Stimulated activated naive B cell treated with anti-CD40 and anti-IgM and Interleukin-4, amounts not matched to agents 10 μg/mL and 1 μg/mL and 100 μg/mL, for 72 hours (primary cell): ENCODE results near the gene TKT.

Experiments used
- ATAC-seq, 2 donors: fragments of 150-1000 bp; cut with Tn5 transposase; replicated peaks; 2 replicates each; pipeline ENCODE4 v1.10.0; 2021; ENCODE audit warnings: moderate library complexity in 1 of 2
- DNase-seq: peaks from one replicate; pipeline ENCODE4 v3.0.0; 2021
- H3K27ac Mint-ChIP-seq: one replicate; pipeline ENCODE4 v1.8.0; 2022; ENCODE audit warnings: mild to moderate bottlenecking, mixed read lengths
- H3K27me3 Mint-ChIP-seq, 2 donors: one replicate each; pipeline ENCODE4 v1.8.0; 2022; ENCODE audit warnings: mixed read lengths in 2 of 2
- H3K36me3 Mint-ChIP-seq, 2 donors: one replicate each; pipeline ENCODE4 v1.8.0; 2022; ENCODE audit warnings: mixed read lengths in 2 of 2, mild to moderate bottlenecking in 1 of 2
- H3K4me1 Mint-ChIP-seq, 2 donors: one replicate each; pipeline ENCODE4 v1.8.0; 2022; ENCODE audit warnings: mixed read lengths in 2 of 2, mild to moderate bottlenecking in 1 of 2
- H3K4me3 Mint-ChIP-seq, 2 donors: one replicate each; pipeline ENCODE4 v1.8.0; 2022; ENCODE audit warnings: mild to moderate bottlenecking in 2 of 2, mixed read lengths in 2 of 2, moderate library complexity in 1 of 2
- H3K9me3 Mint-ChIP-seq, 2 donors: one replicate each; pipeline ENCODE4 v1.8.0; 2022; ENCODE audit warnings: mixed read lengths in 2 of 2, mild to moderate bottlenecking in 1 of 2

The TKT gene

DNA sequence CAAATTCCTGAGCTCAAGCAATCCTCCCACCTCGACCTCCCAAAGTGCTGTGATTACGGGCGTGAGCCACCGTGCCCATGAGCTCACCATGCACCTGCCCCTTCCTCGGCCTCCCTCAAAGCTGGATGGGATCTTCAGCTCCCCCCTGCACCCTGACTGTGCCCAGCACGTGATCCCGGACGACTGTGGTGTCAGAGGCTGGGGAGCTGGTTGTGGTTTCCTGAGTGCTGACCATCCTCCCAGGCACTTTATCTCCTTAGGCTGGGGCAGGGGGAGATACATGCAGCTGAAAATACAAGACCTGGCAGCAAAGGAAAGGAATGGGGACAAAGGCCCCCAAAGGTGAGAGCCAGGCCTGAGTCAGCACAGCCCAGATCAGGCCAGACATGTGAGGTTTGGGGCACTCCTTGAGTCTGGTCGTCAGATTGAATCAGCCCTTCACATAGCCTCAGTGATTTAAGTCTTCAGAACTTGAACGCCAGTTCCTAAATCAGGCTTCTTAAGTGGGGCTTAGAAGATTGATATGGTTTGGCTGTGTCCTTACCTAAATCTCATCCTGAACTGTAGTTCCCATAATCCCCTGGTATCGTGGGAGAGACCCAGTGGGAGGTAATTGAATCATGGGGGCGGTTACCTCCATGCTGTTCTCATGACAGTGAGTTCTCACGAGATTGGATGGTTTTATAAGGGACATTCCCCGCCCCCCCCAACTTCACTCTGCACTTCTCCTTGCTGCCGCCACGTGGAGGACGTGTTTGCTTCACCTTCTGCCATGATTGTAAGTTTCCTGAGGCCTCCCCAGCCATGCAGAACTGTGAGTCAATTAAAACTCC lies 59.0 kb downstream of the TKT start:
- Mint-ChIP-seq H3K4me1 (peaks cover 20 to 23% of the 10 kb centered on the region in 2 donors), H3K36me3 (peaks cover 20 to 29% of the 10 kb centered on the region in 2 donors), H3K4me3 (peak overlapping the region in 1 of 2 donors; percentile 11), H3K27me3 (no peaks in the 10 kb centered on the region), H3K27ac (peak overlapping the region; percentile 77), H3K9me3 (no peaks in the 10 kb centered on the region)
- DNase-seq (no peak), ATAC-seq (peak; percentile 27 to 49)

DNA sequence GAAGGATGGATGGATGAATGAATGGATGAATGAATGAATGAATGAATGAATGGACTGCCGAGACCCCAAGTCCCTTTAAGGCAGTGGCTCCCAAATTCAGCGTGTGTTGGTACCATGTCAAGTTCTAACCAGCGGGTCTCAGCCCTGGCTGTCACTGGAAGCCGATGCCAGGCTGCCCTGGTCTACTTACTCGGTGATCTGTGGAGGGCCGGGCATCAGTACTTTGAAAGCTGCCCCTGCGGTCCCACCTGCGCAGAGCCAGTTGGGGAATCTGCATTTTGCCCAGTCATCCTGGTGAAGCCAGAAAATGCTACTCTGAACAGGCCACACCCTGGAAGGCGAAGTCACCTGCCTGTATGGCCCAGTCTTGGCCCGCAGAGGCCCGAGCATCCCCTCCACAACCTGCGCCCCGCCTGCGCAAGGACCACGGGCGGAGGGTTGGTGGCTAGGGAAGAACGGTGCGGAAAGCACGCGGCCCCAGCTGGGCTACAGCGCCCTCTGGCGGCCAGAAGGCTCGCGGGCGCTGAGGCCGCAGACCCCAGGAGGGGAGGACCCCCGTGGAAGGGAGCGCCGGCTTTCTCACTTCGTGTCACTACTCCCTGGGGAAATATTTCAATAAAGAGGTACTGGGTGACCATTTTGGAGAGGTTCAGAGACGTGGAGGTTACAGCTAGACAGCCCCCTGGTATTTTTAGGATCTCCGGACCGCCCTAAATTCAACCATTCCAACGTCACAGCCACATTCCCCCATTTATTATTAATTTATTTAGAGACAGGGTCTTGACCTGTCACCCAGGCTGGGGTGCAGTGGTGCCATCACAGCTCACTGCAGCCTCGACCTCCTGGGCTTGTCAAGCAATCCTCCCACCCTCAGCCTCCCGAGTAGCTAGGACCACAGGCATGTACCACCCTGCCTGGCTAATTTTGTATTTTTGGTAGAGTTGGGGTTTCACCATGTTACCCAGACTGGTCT lies 59.9 kb downstream of the TKT start:
- H3K27ac Mint-ChIP-seq = peak overlapping the region; percentile 42
- H3K36me3 Mint-ChIP-seq = peaks cover 21 to 30% of the 10 kb centered on the region in 2 donors
- H3K27me3 Mint-ChIP-seq = no peaks in the 10 kb centered on the region
- H3K4me1 Mint-ChIP-seq = peaks cover 20 to 24% of the 10 kb centered on the region in 2 donors
- peak; percentile 49 for DNase-seq
- H3K9me3 Mint-ChIP-seq = no peaks in the 10 kb centered on the region
- peak overlapping the region; percentile 2 to 13 for H3K4me3 Mint-ChIP-seq
- peak; percentile 80 to 85 for ATAC-seq

DNA sequence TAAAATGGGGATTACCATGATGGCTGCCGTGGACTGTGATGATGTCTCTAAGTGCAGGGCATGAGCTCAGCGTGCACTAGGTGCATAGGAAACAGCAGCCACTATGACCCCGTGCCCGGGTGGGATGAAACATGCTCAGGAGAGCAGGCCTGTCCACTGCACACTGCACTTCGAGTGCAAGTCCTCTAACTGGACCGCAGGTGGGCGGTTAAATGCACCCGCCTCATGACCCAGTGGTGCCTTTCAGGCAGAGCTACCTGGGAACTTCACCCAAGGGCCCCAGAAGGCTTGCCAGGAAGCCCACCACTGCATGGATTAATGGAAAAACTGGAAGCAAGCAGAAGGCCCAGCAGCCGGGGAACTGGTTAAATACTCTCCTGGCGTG lies 60.8 kb downstream of the TKT start:
- Mint-ChIP-seq H3K9me3 (no peaks in the 10 kb centered on the region), H3K4me1 (peaks cover 22 to 24% of the 10 kb centered on the region in 2 donors), H3K36me3 (peaks cover 26 to 33% of the 10 kb centered on the region in 2 donors), H3K4me3 (no peak overlapping the region), H3K27me3 (no peaks in the 10 kb centered on the region), H3K27ac (peak overlapping the region; percentile 48)
- DNase-seq = no peak
- no peak for ATAC-seq

DNA sequence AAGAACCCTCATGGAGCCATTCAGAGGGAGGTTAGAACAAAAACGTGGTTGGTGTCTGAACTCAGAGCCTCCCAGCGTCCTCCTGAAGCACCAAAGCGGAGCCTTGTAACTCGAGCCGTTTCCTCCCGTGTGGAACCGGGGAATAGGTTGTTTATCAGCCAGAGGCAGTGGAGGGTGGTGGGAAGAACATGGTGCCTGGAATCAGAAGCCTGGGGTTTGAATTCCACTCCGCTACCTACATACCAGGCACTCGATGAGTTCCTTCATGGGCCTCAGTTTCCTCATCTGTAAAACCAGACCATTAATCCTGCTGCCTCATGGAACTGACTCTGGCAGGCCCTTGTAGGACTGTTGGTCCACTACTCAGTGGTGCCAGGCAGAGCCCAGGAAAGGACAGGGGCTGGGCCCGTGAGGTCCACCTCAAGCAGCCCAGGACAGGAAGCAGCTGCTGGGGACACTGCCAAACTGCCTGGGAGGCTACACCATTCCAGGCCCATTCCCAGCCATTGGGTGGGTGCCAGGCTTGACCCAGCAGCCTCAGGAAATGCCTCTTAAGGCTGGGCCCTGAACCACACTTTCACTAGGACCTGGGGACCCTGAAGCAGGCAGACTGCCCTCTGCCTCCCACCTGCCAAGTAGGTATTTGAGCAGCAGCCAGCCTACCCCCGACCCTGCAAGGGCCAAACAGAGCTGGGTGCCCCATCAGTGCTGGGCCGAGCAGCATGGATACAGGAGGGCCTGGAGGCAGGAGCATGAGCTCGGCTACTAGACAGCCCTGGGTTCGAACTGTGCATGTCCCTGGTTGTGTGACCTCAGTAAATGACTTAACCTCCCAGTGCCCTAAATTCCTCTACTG lies 61.4 kb downstream of the TKT start:
- DNase-seq (no peak), ATAC-seq (no peak)
- H3K27me3 Mint-ChIP-seq = no peaks in the 10 kb centered on the region
- H3K4me1 Mint-ChIP-seq = peaks cover 24% of the 10 kb centered on the region in 2 donors
- H3K9me3 Mint-ChIP-seq = no peaks in the 10 kb centered on the region
- H3K27ac Mint-ChIP-seq = peak overlapping the region; percentile 48
- H3K36me3 Mint-ChIP-seq = peaks cover 29 to 37% of the 10 kb centered on the region in 2 donors
- no peak overlapping the region for H3K4me3 Mint-ChIP-seq

DNA sequence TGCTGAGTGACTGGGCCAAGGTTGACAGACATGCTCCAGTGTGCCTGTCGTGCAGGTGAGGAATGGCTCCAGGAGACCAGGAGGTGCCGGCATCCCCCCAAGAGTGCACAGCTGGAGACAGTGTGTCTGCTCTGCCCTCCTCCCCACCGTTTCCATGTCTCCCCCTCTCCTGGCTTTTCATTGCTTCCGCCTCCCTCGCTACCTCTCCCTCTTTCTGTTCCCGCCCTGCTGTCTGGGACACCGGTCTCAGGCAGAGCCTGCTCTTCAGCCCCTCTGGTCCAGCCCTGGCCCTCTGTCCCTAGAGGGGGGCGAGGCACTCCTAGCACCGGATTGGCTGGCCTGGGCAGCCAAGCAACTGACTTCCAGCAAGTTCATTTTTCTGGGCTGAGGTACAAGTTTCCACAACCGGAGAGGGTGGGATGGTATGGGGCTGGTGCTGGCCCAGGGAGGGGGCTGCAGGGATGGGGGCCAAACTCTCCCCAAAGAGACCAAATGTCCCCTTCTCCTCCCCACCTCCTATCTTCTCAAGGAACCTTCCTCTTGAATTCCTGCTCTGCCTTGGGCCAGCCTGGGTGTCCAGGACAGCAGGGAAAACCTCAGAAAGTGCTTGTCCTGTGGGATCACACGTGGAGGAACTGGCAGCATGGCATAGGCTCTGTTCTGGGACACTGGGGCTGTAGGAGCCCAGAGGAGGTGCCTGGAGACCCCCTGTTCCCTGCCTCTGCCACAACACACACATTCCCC lies 62.2 kb downstream of the TKT start:
- H3K4me1 Mint-ChIP-seq = peaks cover 24% of the 10 kb centered on the region in 2 donors
- no peak for ATAC-seq
- H3K4me3 Mint-ChIP-seq = no peak overlapping the region
- no peaks in the 10 kb centered on the region for H3K9me3 Mint-ChIP-seq
- peaks cover 31 to 37% of the 10 kb centered on the region in 2 donors for H3K36me3 Mint-ChIP-seq
- no peak overlapping the region for H3K27ac Mint-ChIP-seq
- no peaks in the 10 kb centered on the region for H3K27me3 Mint-ChIP-seq
- no peak for DNase-seq

DNA sequence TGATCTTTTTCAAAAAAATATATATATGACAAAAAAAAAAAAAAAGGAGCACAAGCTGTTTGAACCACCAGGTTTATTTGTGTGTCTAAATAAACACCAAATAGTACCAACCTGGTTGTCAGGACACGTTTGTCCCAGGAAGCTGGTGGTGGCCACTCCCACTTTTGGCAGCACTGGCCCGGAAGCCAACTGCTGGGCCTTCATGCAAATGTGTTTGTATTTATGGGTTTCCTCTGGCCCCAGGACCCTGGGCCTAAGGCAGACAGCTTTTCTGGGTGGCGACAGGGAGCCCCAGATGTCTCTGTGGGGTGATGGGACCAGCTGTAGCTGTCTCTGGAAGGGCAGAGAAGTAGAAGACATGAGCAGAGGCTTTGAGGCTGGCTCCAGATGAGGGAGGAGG lies 63.2 kb downstream of the TKT start:
- H3K4me3 Mint-ChIP-seq = no peak overlapping the region
- H3K27ac Mint-ChIP-seq = peak overlapping the region; percentile 86
- peaks cover 32 to 43% of the 10 kb centered on the region in 2 donors for H3K36me3 Mint-ChIP-seq
- no peak for DNase-seq
- no peak for ATAC-seq
- peaks cover 23 to 24% of the 10 kb centered on the region in 2 donors for H3K4me1 Mint-ChIP-seq
- no peaks in the 10 kb centered on the region for H3K9me3 Mint-ChIP-seq
- no peaks in the 10 kb centered on the region for H3K27me3 Mint-ChIP-seq

DNA sequence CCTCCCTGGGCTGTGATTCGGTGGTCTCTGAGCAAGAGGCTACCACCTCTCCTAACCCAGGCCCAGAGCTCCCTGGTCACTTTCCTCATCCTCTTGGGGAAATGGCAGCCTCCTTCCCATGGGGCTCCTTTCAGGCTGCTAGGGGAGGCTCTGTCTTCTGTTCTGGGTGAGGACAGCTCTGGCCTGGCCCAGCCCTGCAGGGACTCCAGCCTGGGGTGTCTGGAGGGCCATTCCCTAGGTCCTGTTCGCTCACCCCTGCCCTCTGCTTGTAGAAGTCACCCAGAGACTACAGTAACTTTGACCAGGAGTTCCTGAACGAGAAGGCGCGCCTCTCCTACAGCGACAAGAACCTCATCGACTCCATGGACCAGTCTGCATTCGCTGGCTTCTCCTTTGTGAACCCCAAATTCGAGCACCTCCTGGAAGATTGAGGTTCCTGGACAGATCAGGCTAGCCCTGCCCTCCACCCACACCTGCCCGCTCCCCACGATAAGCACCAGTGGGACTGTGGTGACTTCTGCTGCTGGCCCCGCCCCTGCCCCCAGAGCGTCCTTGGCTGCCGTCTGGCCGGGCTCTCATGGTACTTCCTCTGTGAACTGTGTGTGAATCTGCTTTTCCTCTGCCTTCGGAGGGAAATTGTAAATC lies 63.9 kb downstream of the TKT start:
- no peak overlapping the region for H3K4me3 Mint-ChIP-seq
- no peak for DNase-seq
- no peaks in the 10 kb centered on the region for H3K9me3 Mint-ChIP-seq
- H3K4me1 Mint-ChIP-seq = peaks cover 22 to 24% of the 10 kb centered on the region in 2 donors
- no peaks in the 10 kb centered on the region for H3K27me3 Mint-ChIP-seq
- ATAC-seq = no peak
- peaks cover 35 to 49% of the 10 kb centered on the region in 2 donors for H3K36me3 Mint-ChIP-seq
- H3K27ac Mint-ChIP-seq = peak overlapping the region; percentile 65

DNA sequence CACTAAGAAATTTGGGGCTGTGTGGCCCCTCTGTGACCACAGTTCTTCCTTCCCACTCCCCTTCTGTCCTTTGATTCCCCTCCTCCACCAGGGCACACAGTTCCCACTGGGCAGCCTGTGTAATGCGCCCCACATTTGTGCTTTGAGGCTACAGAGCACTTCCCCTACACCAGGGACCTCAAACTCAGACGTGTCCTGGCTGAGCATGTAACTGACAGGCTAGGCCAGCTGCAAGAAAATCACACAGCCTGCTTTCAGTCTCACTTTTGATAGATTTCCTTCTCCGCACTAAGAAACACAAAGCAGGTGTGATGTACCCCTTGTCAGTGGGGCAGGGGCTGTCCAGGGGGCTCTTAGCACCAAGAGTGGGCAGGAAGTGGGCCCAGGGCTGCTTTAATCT lies 65.2 kb downstream of the TKT start:
- Mint-ChIP-seq H3K4me3 (no peak overlapping the region), H3K4me1 (peaks cover 16 to 18% of the 10 kb centered on the region in 2 donors), H3K9me3 (no peaks in the 10 kb centered on the region), H3K27me3 (no peaks in the 10 kb centered on the region), H3K36me3 (peaks cover 45 to 61% of the 10 kb centered on the region in 2 donors), H3K27ac (no peak overlapping the region)
- ATAC-seq = no peak
- DNase-seq = no peak

DNA sequence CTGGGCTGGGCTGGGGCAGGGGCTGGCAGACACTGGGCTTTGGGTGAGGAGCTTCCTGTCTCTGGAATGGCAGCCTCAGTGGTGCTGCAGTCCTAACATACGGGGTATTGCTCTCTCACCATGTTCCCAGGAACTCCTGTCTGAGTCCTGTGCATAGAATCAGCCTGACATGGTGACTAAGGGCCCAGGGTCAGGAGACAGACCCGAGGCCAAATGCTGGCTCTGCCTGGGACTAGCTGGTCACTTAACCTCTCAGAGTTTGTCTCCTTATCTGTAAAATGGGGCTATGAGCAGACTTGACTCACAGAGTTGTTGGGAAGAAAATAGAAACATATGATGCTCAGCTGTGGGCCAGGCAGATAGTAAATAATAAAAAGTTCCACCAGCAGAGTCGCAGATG lies 66.5 kb downstream of the TKT start:
- no peak for ATAC-seq
- no peaks in the 10 kb centered on the region for H3K9me3 Mint-ChIP-seq
- peaks cover 10 to 13% of the 10 kb centered on the region in 2 donors for H3K4me1 Mint-ChIP-seq

DNA sequence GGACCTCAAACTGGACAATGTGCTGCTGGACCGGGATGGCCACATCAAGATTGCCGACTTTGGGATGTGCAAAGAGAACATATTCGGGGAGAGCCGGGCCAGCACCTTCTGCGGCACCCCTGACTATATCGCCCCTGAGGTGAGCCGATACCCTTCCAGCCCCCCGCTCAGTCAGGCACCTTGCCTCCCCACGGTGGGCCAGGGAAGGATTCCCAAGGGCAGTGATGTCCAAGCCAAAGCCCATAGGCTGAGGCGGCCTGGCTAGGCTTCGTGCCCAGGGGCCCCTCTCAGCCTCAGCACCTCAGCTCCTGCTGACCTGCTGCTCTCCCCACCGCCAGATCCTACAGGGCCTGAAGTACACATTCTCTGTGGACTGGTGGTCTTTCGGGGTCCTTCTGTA lies 67.1 kb downstream of the TKT start:
- no peaks in the 10 kb centered on the region for H3K9me3 Mint-ChIP-seq
- ATAC-seq = no peak

More for the DNA sequence above, 66.5 kb downstream of the TKT start:
- no peak for DNase-seq
- H3K27ac Mint-ChIP-seq = no peak overlapping the region
- peaks cover 54 to 68% of the 10 kb centered on the region in 2 donors for H3K36me3 Mint-ChIP-seq
- no peaks in the 10 kb centered on the region for H3K27me3 Mint-ChIP-seq
- H3K4me3 Mint-ChIP-seq = no peak overlapping the region

DNA sequence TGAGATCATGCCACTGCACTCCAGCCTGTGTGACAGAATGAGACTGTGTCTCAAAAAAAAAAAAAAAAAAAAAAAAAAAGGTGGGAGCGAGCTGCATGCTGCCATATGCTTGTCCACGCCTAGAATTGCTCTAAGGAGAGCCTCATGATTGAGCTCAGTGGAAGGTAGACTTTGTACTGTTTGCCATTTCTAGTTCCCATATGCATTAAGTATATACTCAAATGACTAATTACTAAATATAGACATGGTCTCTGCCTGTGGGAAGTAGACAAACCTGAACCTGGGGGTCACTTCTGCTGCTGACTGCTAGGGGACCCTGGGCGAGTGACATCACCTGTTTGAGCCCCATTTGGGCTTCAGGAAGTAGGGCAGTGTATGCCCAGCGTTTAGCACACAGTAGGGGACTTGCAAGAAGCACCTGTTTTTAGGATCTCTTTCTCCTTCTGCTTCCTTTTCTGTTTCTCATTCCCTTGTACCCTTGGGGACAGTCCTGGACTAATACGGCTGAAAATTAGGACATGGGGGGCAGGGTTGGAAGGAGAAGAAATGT lies 67.6 kb downstream of the TKT start:
- Mint-ChIP-seq H3K36me3 (peaks cover 58 to 72% of the 10 kb centered on the region in 2 donors), H3K27me3 (no peaks in the 10 kb centered on the region), H3K9me3 (no peaks in the 10 kb centered on the region), H3K4me3 (no peak overlapping the region), H3K27ac (peak overlapping the region; percentile 51), H3K4me1 (peaks cover 10 to 13% of the 10 kb centered on the region in 2 donors)
- peak in 1 of 2 donors; percentile 34 for ATAC-seq
- DNase-seq = no peak

More for the DNA sequence above, 67.1 kb downstream of the TKT start:
- Mint-ChIP-seq H3K4me1 (peaks cover 10 to 13% of the 10 kb centered on the region in 2 donors), H3K27me3 (no peaks in the 10 kb centered on the region), H3K36me3 (peaks cover 58 to 71% of the 10 kb centered on the region in 2 donors), H3K4me3 (no peak overlapping the region), H3K27ac (no peak overlapping the region)
- no peak for DNase-seq

DNA sequence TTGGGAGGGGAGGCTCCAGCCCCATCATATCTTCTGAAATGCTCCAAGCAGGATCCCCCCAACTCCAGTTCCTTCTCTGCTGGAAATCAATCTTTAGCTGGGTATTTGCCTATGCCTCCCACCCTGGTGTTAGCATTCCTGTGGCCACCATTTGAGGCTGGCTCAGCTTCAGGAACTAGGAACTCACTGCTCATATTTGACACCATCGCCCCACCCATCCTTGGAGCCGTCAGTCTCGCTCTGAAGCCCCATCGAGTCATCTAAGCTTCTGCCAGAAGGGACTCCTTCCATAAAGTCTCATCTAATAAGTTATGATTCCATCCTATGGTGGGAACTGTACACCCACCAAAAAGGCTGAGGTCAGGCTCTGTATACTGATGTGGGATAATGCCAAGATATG lies 68.4 kb downstream of the TKT start:
- no peaks in the 10 kb centered on the region for H3K27me3 Mint-ChIP-seq
- ATAC-seq (no peak), DNase-seq (no peak)
- H3K9me3 Mint-ChIP-seq = no peaks in the 10 kb centered on the region
- no peak overlapping the region for H3K4me3 Mint-ChIP-seq
- peaks cover 10 to 11% of the 10 kb centered on the region in 2 donors for H3K4me1 Mint-ChIP-seq
- H3K27ac Mint-ChIP-seq = peak overlapping the region; percentile 67
- H3K36me3 Mint-ChIP-seq = peaks cover 57 to 73% of the 10 kb centered on the region in 2 donors
